HCT116 (cell line): ENCODE results near the gene CRTC3. TPM values are rescaled to one million over a fixed set of nuclear protein-coding genes. Genes with fewer than 3 reads are reported as not detected.

Experiments
- ATAC-seq: fragments of 200-7000 bp; cut with Tn5 transposase; 2 replicates; pipeline ENCODE4 v1.9.1; 2020; ENCODE audit warnings: mild to moderate bottlenecking, moderate library complexity
- BruUV-seq: library from RNA; stranded (reverse); fragments of 400-500 nt; replicated peaks from 2 replicates; lab custom pipeline; 2021; lab: Mats Ljungman, UMichigan
- CTCF ChIA-PET: fragments of 300-600 bp; sonication (Branson Sonifier 250); formaldehyde crosslinking; loops from one replicate; lab custom pipeline; 2021; ENCODE audit warnings: antibody characterized with exemption; lab: Charles Lee
- POLR2A ChIA-PET: fragments of 300-600, 350-600 bp; sonication (Branson Sonifier 250); formaldehyde crosslinking; loops from one replicate; lab custom pipeline; 2021; ENCODE audit warnings: antibody characterized with exemption; lab: Charles Lee
- RAD21 ChIA-PET, 2 experiments: fragments of 300-600 bp; sonication (Branson Sonifier 250); formaldehyde crosslinking; loops; one replicate each; lab custom pipeline; 2023; ENCODE audit warnings: low total read pairs in 2 of 2; ENCODE audit not compliant: uncharacterized antibody in 2 of 2, unreplicated experiment in 2 of 2, low non-redundant PET in 1 of 2; lab: Charles Lee
- DNase-seq: peaks from one replicate; pipeline ENCODE4 v3.0.0-alpha.2; 2010; ENCODE audit warnings: low read depth, low spot score
- H2AFZ ChIP-seq: fragments of 200-600 bp; shearing (Covaris generic), sonication (generic); 2 replicates; pipeline ENCODE4 v1.6.1; 2017; ENCODE audit warnings: low read depth, mixed run types, mixed read lengths, antibody characterized with exemption, low read length; ENCODE audit not compliant: poor library complexity, severe bottlenecking
- H3K27ac ChIP-seq: 2 replicates; pipeline ENCODE4 v1.5.1; 2012; ENCODE audit warnings: low read depth, low read length
- H3K27me3 ChIP-seq: fragments of 200-600 bp; sonication (generic); 2 replicates; pipeline ENCODE4 v1.6.1; 2016; ENCODE audit warnings: mixed run types, low read length, mixed read lengths; ENCODE audit not compliant: insufficient read depth
- H3K36me3 ChIP-seq, 2 experiments: fragments of 200-500 bp in 1 of 2; fragments of 200-600 bp in 1 of 2; sonication (Bioruptor generic) in 1 of 2; sonication (generic) in 1 of 2; 2 replicates each; pipeline versions ENCODE4 v1.5.1 to v1.6.1; 2014 to 2016; ENCODE audit warnings: low read length in 2 of 2, inconsistent platforms in 1 of 2, mixed read lengths in 1 of 2, mixed run types in 1 of 2; ENCODE audit not compliant: insufficient read depth in 2 of 2, control insufficient read depth in 1 of 2
- H3K4me1 ChIP-seq, 2 experiments: fragments of 200-600 bp in 1 of 2; sonication (generic) in 1 of 2; 2 replicates each; pipeline versions ENCODE4 v1.5.1 to v1.6.1; 2012 to 2017; ENCODE audit warnings: low read length in 2 of 2, inconsistent platforms in 1 of 2, mild to moderate bottlenecking in 1 of 2, mixed read lengths in 1 of 2, mixed run types in 1 of 2, moderate library complexity in 1 of 2; ENCODE audit not compliant: insufficient read depth in 2 of 2, control insufficient read depth in 1 of 2
- H3K4me2 ChIP-seq: fragments of 200-600 bp; sonication (generic); 2 replicates; pipeline ENCODE4 v1.6.1; 2017; ENCODE audit warnings: mixed run types, low read length, mixed read lengths
- H3K4me3 ChIP-seq, 2 experiments: fragments of 200-600 bp in 1 of 2; sonication (generic) in 1 of 2; replicated peaks in 1 of 2; 2 replicates each; pipeline ENCODE4 v1.5.1; 2011 to 2016; ENCODE audit warnings: low read length in 2 of 2, control low read depth in 1 of 2, low read depth in 1 of 2, mild to moderate bottlenecking in 1 of 2, mixed read lengths in 1 of 2, mixed run types in 1 of 2
- H3K79me2 ChIP-seq: fragments of 200-600 bp; sonication (generic); 2 replicates; pipeline ENCODE4 v1.6.1; 2017; ENCODE audit warnings: mild to moderate bottlenecking, mixed run types, low read length, moderate library complexity, mixed read lengths; ENCODE audit not compliant: insufficient read depth
- H3K9ac ChIP-seq: fragments of 200-600 bp; sonication (generic); 2 replicates; pipeline ENCODE4 v1.6.1; 2016; ENCODE audit warnings: low read length, mixed read lengths
- H3K9me2 ChIP-seq: fragments of 200-600 bp; sonication (generic), shearing (Covaris generic); 2 replicates; pipeline ENCODE4 v1.6.1; 2017; ENCODE audit warnings: mixed run types, mild to moderate bottlenecking, moderate library complexity; ENCODE audit not compliant: insufficient read depth
- H3K9me3 ChIP-seq, 2 experiments: fragments of 200-500 bp in 1 of 2; fragments of 200-600 bp in 1 of 2; sonication (Bioruptor generic) in 1 of 2; sonication (generic) in 1 of 2; 2 replicates each; pipeline ENCODE4 v1.6.1; 2014 to 2017; ENCODE audit warnings: low read length in 2 of 2, mixed read lengths in 2 of 2, inconsistent platforms in 1 of 2, low read depth in 1 of 2, mild to moderate bottlenecking in 1 of 2, mixed run types in 1 of 2, moderate library complexity in 1 of 2; ENCODE audit not compliant: control insufficient read depth in 1 of 2, insufficient read depth in 1 of 2
- H4K20me1 ChIP-seq: fragments of 200-600 bp; sonication (generic), shearing (Covaris generic); 2 replicates; pipeline ENCODE4 v1.6.1; 2017; ENCODE audit warnings: mixed run types, mild to moderate bottlenecking, moderate library complexity; ENCODE audit not compliant: insufficient read depth
- EGR1 ChIP-seq: IDR thresholded peaks from 2 replicates; pipeline ENCODE4 v1.6.1; 2012; ENCODE audit warnings: low read depth
- EZH2 ChIP-seq: fragments of 200-600 bp; sonication (generic); IDR thresholded peaks from 2 replicates; pipeline ENCODE4 v1.6.1; 2017; ENCODE audit warnings: antibody characterized with exemption, mixed run types
- FOSL1 ChIP-seq: IDR thresholded peaks from 2 replicates; pipeline ENCODE4 v1.6.1; 2012; ENCODE audit warnings: low read depth
- JUND ChIP-seq: IDR thresholded peaks from 2 replicates; pipeline ENCODE4 v1.6.1; 2012
- POLR2AphosphoS5 ChIP-seq: IDR thresholded peaks from 2 replicates; pipeline ENCODE4 v1.6.1; 2011; ENCODE audit warnings: mild to moderate bottlenecking, low read depth, low read length, moderate library complexity
- REST ChIP-seq: IDR thresholded peaks from 2 replicates; pipeline ENCODE4 v1.6.1; 2012; ENCODE audit warnings: low read depth
- SRF ChIP-seq: IDR thresholded peaks from 2 replicates; pipeline ENCODE4 v1.6.1; 2012; ENCODE audit warnings: low read depth
- ZFX ChIP-seq: fragments of 450-650 bp; IDR thresholded peaks from 2 replicates; pipeline ENCODE4 v1.6.1; 2017
- ZNF274 ChIP-seq: fragments of 200-500 bp; sonication (Bioruptor generic); IDR thresholded peaks from 2 replicates; pipeline ENCODE4 v1.6.1; 2014; ENCODE audit warnings: mild to moderate bottlenecking, low read depth, low read length, inconsistent platforms
- intact Hi-C: fragments of 100-400 bp; cut with micrococcal nuclease; formaldehyde crosslinking; loops from 2 replicates; pipeline ENCODE4 v1.10.0; 2022
- total RNA-seq: library from RNA; stranded (reverse); gene quantifications from one replicate; pipeline ENCODE4 v1.2.1, GENCODE V29; 2021; ENCODE audit not compliant: unreplicated experiment

Gene CRTC3
- total RNA-seq, 1 experiment from 2014 or later = 20.7 TPM

DNA sequence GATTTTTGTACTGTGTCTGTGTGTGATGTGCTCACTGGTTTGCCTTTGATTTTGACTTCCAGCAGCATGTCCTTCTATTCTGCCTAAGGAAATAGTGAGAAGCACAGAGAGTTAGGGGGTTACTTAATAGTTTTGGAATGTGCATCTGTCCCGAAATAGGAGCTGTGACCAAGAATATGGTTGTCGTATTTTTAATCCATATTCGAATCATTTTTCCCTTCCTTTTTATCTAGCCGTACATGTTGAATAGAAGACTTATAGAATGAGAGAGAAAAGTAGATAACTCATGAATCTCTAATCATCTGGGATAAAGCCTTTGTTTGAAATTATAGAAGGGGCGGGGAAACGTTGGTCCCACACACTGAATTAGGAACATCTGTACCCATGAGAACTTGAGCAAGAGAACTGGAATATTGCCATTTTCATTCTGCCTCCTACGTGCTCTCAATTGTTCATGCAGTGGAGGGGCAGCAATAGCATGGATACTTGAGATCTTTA, 23.6 kb downstream of the CRTC3 start:
- Histone ChIP-seq H3K36me3 (no peaks in the 10 kb centered on the region; a peak in 1 of 4 replicates), H3K9ac (no peak overlapping the region), H3K27ac (no peak overlapping the region), H3K9me3 (no peaks in the 10 kb centered on the region), H3K27me3 (no peaks in the 10 kb centered on the region), H3K4me1 (no peaks in the 10 kb centered on the region), H3K4me2 (no peak overlapping the region), H3K79me2 (peaks cover 18% of the 10 kb centered on the region), H3K9me2 (no peaks in the 10 kb centered on the region), H2AFZ (no peak overlapping the region), H4K20me1 (no peaks in the 10 kb centered on the region), H3K4me3 (no peak overlapping the region)
- TF ChIP-seq EZH2 = no peak
- no peak for TF ChIP-seq SRF
- no peak for TF ChIP-seq ZNF274
- TF ChIP-seq FOSL1 = no peak
- no peak for TF ChIP-seq POLR2AphosphoS5
- no peak for TF ChIP-seq EGR1
- intact Hi-C loops = no loop called here
- ChIA-PET RAD21 (no interaction called here), CTCF (no interaction called here), POLR2A (no interaction called here)
- no TSS peak for BruUV-seq
- DNase-seq (no peak), ATAC-seq (no peak)

DNA sequence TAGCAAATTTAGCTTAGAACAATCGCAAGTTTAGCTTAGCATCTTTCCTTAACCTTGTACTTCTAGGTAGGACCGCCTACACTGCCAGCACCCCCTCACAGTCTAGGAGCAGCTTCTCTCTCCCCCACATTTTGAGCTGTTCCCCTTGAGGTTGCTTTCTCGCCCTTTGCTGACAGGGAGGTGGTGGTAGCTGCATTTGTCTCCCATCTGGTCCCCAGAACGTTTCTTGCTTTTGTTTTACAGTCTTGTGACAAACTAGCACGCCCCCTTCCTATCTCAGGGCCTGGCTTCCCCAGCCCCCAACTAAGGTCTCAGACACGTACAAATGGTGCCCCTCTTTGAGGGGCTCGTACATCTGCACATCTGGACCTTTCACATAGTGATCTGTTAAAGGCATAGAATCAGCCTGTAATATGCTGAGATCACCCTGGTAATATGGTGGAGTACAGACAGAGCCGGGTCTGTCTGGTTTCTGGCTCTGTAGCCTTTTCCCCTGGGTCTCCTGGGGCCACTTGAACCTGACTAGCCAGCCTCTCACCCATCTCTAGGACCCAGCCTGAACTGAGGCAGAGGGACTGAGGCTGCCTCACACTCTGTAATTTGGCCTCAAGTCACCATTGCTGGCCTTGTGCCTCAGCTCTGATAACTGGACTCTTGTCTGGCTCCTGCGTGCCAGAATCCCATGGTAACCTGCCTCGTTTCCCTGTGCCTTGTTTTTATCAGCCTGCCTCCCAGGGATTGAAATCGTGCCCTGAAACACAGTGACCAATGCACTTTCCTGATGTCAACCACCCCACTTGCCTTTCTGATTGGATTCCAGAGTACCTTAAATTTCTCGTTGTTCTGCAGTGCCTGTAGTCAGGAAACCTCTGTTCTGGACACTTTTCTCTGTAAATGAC, 27.7 kb downstream of the CRTC3 start:
- no peaks in the 10 kb centered on the region for H3K36me3 ChIP-seq
- no peak overlapping the region for H2AFZ ChIP-seq
- H3K9ac ChIP-seq = no peak overlapping the region
- H4K20me1 ChIP-seq = no peaks in the 10 kb centered on the region
- RAD21 ChIA-PET = no interaction called here
- peaks cover 13% of the 10 kb centered on the region for H3K79me2 ChIP-seq
- H3K4me2 ChIP-seq = no peak overlapping the region
- BruUV-seq = no TSS peak
- H3K27ac ChIP-seq = no peak overlapping the region
- intact Hi-C loops = no loop called here
- TF ChIP-seq POLR2AphosphoS5 = no peak
- TF ChIP-seq JUND = no peak
- no peak for TF ChIP-seq ZNF274
- no peak for TF ChIP-seq FOSL1
- no peak for TF ChIP-seq REST
- no peak for TF ChIP-seq ZFX
- CTCF ChIA-PET = no interaction called here
- ATAC-seq (no peak), DNase-seq (no peak)
- H3K9me2 ChIP-seq = no peaks in the 10 kb centered on the region
- POLR2A ChIA-PET = no interaction called here
- H3K4me1 ChIP-seq = no peaks in the 10 kb centered on the region
- H3K9me3 ChIP-seq = no peaks in the 10 kb centered on the region
- no peaks in the 10 kb centered on the region for H3K27me3 ChIP-seq
- H3K4me3 ChIP-seq = no peak overlapping the region
